Measurements from ENCODE around the gene ERCC2.
"Not testable (repeated sequence)": the region's sequence is repeated elsewhere in the genome, so short reads cannot be mapped to it uniquely, and the experiment has no call there.

ERCC2 gene

GRCh38 chr19:45327404-45328143, 42.8 kb downstream of the ERCC2 start:
- DNase-seq, result no peak

DNA sequence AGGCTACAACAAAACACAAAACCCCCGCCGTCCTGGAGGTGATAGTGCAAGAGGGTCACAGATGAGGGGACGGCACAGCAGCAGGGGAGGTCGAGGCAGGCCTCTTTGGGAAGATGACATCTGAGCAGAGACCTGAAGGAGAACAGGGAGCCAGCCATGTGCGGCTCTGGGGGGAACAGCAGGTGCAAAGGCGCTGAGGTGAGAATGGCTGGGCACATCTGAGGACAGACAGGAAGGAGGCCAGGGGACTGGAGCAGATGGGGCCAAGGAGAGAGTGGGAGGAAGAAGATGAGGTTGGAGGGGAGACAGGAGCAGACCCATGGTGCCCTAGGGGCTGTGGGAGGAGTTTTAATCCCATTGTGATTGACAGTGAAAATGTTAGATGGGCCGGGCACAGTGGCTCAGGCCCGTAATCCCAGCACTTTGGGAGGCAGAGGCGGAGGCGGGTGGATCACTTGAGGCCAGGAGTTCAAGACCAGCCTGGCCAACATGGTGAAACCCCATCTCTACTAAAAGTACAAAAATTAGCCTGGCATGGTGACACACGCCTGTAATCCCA, 45.9 kb downstream of the ERCC2 start:
- DNase-seq, result no peak

GRCh38 chr19:45323671-45324081, 46.7 kb downstream of the ERCC2 start:
- no peak for DNase-seq

GRCh38 chr19:45322744-45323281, 47.6 kb downstream of the ERCC2 start, which contains the start of gene CKM:
TSS of gene CKM (minus strand) at chr19:45322875. CDS start at chr19:45319713, 3,162 bp downstream.
- DNase-seq, result no peak

DNA sequence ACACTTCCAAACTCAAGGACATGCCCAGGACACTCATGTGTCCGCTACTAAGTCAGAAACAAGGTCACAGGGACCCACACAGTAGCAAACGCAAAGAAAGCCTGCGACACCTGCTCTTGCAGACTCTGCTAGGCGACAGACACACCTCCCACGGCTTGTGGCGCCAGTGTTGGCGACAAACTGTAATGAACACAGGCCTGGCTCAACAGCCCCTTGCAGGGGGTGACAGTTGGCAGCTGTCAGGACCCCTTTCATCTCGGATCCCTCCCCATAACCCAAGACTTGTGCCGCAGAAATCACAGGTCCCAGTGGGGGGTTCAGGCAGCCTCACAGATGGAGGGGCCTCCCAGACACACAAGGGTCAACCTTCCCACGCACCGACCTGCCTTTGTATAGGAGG, 48.1 kb downstream of the ERCC2 start:
- DNase-seq, result peak; percentile 65

DNA sequence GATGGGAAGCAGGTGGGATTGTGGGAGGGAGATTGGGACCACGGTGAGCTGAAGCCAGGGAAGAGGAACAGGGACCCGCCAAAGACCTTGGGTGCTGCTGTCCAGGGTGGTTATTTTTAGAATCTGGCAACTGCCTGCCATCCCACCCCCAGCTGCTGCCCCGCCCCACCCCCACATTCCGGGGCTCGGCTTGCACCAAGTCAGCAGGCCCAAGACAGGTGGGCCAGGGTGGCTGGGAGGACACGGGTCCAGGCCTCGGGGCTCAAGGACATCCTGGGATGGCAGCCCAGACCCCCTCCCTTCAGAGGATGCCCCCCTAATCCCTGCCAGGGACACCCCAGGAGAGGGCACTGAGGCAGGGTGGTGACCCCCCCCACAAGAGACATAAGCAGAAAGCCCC, 48.5 kb downstream of the ERCC2 start:
- DNase-seq, result no peak

DNA sequence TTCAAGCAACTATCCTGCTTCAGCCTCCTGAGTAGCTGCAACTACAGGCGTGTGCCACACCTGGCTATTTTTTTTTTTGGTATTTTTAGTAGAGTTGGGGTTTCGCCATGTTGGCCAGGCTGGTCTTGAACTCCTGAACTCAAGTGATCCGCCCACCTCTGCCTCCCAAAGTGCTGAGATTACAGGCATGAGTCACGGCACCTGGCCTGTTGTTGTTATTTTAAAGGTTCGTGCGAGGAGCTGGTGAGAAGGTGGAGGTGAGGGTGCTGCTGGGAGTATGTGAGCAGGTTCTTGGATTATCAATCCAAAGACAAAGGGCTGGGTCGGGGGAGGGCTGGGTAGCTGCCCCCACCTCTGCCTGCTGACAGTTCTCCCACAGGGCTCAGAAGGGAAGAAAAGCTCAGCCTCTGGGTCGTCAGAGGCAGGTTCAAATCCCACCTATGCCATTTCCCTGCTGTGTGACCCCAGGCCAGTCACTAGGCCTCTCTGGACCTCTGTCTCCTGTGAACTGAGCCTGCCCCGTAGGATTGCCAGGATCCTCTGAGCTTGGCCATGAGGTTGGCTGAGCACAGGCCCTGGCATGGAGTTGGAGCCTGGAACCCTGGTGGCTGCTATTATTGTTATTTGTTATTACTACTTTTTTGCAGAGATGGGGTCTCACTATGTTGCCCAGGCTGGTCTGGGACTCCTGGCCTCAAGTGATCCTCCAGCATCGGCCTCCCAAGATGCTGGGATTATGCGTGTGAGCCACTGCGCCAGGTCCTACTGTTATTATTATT, 49.2 kb downstream of the ERCC2 start:
- DNase-seq, result no peak

DNA sequence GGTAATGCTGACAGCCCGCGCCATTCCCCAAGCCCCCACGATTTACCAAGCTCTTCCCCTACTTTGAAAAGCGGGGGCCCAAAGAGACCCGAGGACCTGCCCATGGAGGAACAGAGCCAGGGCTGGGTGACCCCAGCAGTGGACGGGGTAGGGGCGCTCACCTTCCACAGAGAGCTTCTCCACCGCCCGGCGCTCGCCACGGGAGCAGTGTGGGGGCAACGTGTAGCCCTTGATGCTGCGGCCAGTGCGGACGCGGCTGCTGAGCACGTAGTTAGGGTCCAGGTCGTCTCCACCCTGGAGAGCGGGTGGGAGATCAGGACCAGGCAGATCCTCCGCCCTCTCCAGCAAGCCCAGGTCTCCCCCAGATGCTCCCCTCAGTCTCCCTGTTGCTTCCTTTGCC, 55.1 kb downstream of the ERCC2 start:
- no peak for DNase-seq

DNA sequence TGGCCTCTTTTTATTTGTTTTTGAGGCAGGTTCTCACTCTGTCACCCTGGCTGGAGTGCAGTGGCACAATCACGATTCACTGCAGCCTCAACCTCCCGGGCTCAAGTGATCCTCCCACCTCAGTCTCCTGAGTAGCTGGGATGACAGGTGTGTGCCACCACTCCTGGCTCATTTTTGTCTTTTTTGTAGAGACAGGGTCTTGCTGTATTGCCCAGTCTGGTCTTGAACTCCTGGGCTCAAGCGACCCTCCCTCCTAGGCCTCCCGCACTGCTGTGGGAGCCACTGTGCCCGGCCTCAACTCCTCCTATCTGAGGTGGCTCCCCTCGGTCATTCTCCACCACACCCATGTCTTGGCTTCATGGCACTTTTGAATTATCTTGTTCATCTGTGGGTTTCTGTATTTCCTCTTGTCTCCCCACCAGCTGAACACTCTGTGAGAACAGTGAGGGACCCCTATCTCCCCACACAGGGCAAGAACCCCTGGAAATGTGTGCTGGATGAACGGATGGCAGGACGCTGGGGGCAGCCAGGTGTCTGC, 55.6 kb downstream of the ERCC2 start:
- DNase-seq, result no peak

DNA sequence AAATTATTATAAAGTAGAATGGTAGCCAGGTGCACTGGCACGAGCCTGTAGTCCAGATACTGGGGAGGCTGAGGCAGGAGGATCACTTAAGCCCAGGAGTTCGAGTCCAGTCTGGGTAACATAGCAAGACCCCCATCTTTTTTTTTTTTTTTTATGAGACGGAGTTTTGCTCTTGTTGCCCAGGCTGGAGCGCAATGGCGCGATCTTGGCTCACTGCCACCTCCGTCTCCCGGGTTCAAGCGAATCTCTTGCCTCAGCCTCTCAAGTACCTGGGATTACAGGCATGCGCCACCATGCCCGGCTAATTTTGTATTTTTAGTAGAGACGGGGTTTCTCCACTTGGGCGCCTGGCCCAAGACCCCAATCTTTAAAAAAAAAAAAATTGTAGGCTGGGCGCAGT, 58.1 kb downstream of the ERCC2 start:
- not testable (repeated sequence) for DNase-seq

- no peak for DNase-seq
Observed at GRCh38 chr19:45311621-45312020, 58.8 kb downstream of the ERCC2 start.

DNA sequence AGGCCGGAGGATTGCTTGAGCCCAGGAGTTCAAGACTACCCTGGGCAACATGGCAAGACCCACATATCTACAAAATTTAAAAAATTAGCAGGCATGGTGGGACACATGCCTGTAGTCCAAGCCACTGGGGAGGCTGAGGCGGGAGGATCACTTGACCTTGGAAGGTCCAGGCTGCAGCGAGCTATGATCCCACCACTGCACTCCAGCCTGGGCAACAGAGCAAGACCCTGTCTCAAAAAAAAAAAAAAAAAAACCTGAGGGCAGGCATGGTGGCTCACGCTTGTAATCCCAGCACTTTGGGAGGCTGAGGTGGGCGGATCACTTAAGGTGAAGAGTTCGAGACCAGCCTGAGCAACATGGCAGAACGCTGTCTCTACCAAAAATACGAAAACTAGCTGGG, 61.1 kb downstream of the ERCC2 start:
- not testable (repeated sequence) for DNase-seq

- no peak for DNase-seq
Observed at GRCh38 chr19:45307361-45307760, 63.0 kb downstream of the ERCC2 start.

- DNase-seq, result no peak
Observed at GRCh38 chr19:45306518-45307027, 63.8 kb downstream of the ERCC2 start.

- no peak for DNase-seq
Observed at GRCh38 chr19:45306040-45306439, 64.3 kb downstream of the ERCC2 start.

GRCh38 chr19:45305421-45305820, 65.0 kb downstream of the ERCC2 start:
- no peak for DNase-seq

- no peak for DNase-seq
Observed at GRCh38 chr19:45305007-45305406, 65.4 kb downstream of the ERCC2 start.

- DNase-seq, result no peak
Observed at GRCh38 chr19:45304141-45304926, 66.0 kb downstream of the ERCC2 start.

- DNase-seq, result no peak
Observed at GRCh38 chr19:45303269-45304060, 66.9 kb downstream of the ERCC2 start.

- DNase-seq, result no peak
Observed at GRCh38 chr19:45302416-45302815, 68.0 kb downstream of the ERCC2 start.

Data from NCI-H1694 treated with DMSO at 0.1 percent for 48 hours (cell line).